B cell (primary cell): ENCODE data around the gene TENM4. TPM values are rescaled to one million over a fixed set of nuclear protein-coding genes. Genes with fewer than 3 reads are reported as not detected.

Source experiments
- ATAC-seq: fragments of 200-7000 bp; cut with Tn5 transposase; one replicate; pipeline ENCODE4 v1.10.0; 2021; ENCODE audit warnings: low read depth, mild to moderate bottlenecking, moderate number of reproducible peaks, moderate library complexity
- CTCF ChIA-PET: fragments of 350-600 bp; sonication (Branson Sonifier 250); formaldehyde crosslinking; loops from one replicate; lab custom pipeline; 2021; ENCODE audit warnings: antibody characterized with exemption, inconsistent platforms; lab: Charles Lee
- POLR2A ChIA-PET: fragments of 350-600 bp; sonication (Branson Sonifier 250); formaldehyde crosslinking; loops from one replicate; lab custom pipeline; 2021; ENCODE audit warnings: antibody characterized with exemption; lab: Charles Lee
- DNase-seq: peaks from one replicate; pipeline ENCODE4 v3.0.0; 2013
- H2AFZ ChIP-seq: 2 replicates; pipeline ENCODE4 v1.6.1; 2012; ENCODE audit warnings: mild to moderate bottlenecking, low read depth, low read length; ENCODE audit not compliant: insufficient read depth, poor library complexity, severe bottlenecking
- H3K27ac ChIP-seq, 2 donors: 1 replicate in 1 of 2; 2 replicates in 1 of 2; pipeline ENCODE4 v1.5.1; 2012 to 2013; ENCODE audit warnings: low read length in 2 of 2, mild to moderate bottlenecking in 2 of 2, moderate library complexity in 1 of 2
- H3K27me3 ChIP-seq, 4 experiments: fragments of 200-600 bp in 1 of 4; sonication (generic) in 1 of 4; replicated peaks in 1 of 4; 1 replicate in 2 of 4; 2 replicates in 2 of 4; pipeline versions ENCODE4 v1.6.1 to v1.7.0; 2013 to 2016; ENCODE audit warnings: low read length in 3 of 4, mild to moderate bottlenecking in 2 of 4, mixed read lengths in 1 of 4, moderate library complexity in 1 of 4; ENCODE audit not compliant: insufficient read depth in 4 of 4, control insufficient read depth in 3 of 4; ENCODE audit errors: control extremely low read depth in 1 of 4
- H3K36me3 ChIP-seq, 2 experiments: replicated peaks in 1 of 2; 1 replicate in 1 of 2; 2 replicates in 1 of 2; pipeline versions ENCODE4 v1.6.1 to v1.7.1; 2013; ENCODE audit warnings: low read length in 1 of 2; ENCODE audit not compliant: insufficient read depth in 2 of 2, control insufficient read depth in 1 of 2; ENCODE audit errors: control extremely low read depth in 1 of 2, extremely low read depth in 1 of 2
- H3K4me1 ChIP-seq, 2 donors: fragments of 200-600 bp in 1 of 2; sonication (generic) in 1 of 2; 1 replicate in 1 of 2; 2 replicates in 1 of 2; pipeline versions ENCODE4 v1.5.1 to v1.6.1; 2013 to 2017; ENCODE audit warnings: low read length in 2 of 2; ENCODE audit not compliant: control insufficient read depth in 2 of 2, insufficient read depth in 2 of 2
- H3K4me2 ChIP-seq: replicated peaks from 2 replicates; pipeline ENCODE3; 2012; ENCODE audit warnings: mild to moderate bottlenecking, low read depth, low read length; ENCODE audit not compliant: poor library complexity, severe bottlenecking
- H3K4me3 ChIP-seq, 5 experiments: fragments of 200-600 bp in 1 of 5; sonication (generic) in 1 of 5; 1 replicate in 3 of 5; 2 replicates in 2 of 5; pipeline versions ENCODE4 v1.5.1 to v1.7.0; 2011 to 2016; ENCODE audit warnings: low read length in 4 of 5, mild to moderate bottlenecking in 4 of 5, low read depth in 2 of 5, control low read depth in 1 of 5, moderate library complexity in 1 of 5; ENCODE audit not compliant: insufficient read depth in 1 of 5; ENCODE audit errors: control extremely low read depth in 1 of 5, extremely low read depth in 1 of 5
- H3K79me2 ChIP-seq: fragments of 200-600 bp; sonication (generic); one replicate; pipeline ENCODE4 v1.6.0; 2016; ENCODE audit warnings: low read length; ENCODE audit not compliant: control insufficient read depth, insufficient read depth
- H3K9ac ChIP-seq: fragments of 200-600 bp; sonication (generic); 2 replicates; pipeline ENCODE4 v1.6.1; 2017; ENCODE audit warnings: mild to moderate bottlenecking, low read length, moderate library complexity
- H3K9me3 ChIP-seq, 3 donors: one replicate each; pipeline versions ENCODE4 v1.6.1 to v1.7.1; 2013; ENCODE audit warnings: low read length in 2 of 3; ENCODE audit not compliant: control insufficient read depth in 2 of 3, insufficient read depth in 1 of 3; ENCODE audit errors: control extremely low read depth in 1 of 3
- H4K20me1 ChIP-seq: 2 replicates; pipeline ENCODE4 v1.6.0; 2012; ENCODE audit warnings: mild to moderate bottlenecking, low read length; ENCODE audit not compliant: insufficient read depth, control insufficient read depth, poor library complexity, severe bottlenecking
- H3K27ac Mint-ChIP-seq: one replicate; pipeline ENCODE4 v1.8.0; 2021; ENCODE audit warnings: mixed read lengths
- H3K27me3 Mint-ChIP-seq: one replicate; pipeline ENCODE4 v1.8.0; 2021; ENCODE audit warnings: mixed read lengths
- H3K4me1 Mint-ChIP-seq: one replicate; pipeline ENCODE4 v1.8.0; 2021; ENCODE audit warnings: mixed read lengths
- H3K4me3 Mint-ChIP-seq: one replicate; pipeline ENCODE4 v1.8.0; 2021; ENCODE audit warnings: mixed read lengths
- H3K9me3 Mint-ChIP-seq: one replicate; pipeline ENCODE4 v1.8.0; 2022; ENCODE audit warnings: mixed read lengths; ENCODE audit not compliant: insufficient read depth
- EZH2 ChIP-seq: IDR thresholded peaks from 2 replicates; pipeline ENCODE4 v1.6.1; 2012; ENCODE audit warnings: borderline replicate concordance, low read depth, mild to moderate bottlenecking, moderate library complexity, low read length; ENCODE audit not compliant: insufficient read depth, poor library complexity, severe bottlenecking
- WGBS: methylation state at CpG from one replicate; pipeline ENCODE4 v1.1.5; 2013; ENCODE audit warnings: missing lambda C conversion rate; ENCODE audit not compliant: insufficient coverage; 5-methylcytosine and 5-hydroxymethylcytosine counted together
- intact Hi-C: fragments of 100-400 bp; cut with micrococcal nuclease; formaldehyde crosslinking; loops from one replicate; pipeline ENCODE4 v1.10.0; 2022
- polyA plus RNA-seq: library from polyadenylated mRNA; depleted of rRNA; stranded (reverse); fragments of >200 nt; gene quantifications from 2 replicates; pipeline ENCODE4 v1.2.3, GENCODE V29; 2012
- total RNA-seq, 2 donors: library from RNA; stranded (reverse); fragments of 120-200 nt in 1 of 2; gene quantifications; 1 replicate in 1 of 2; 2 replicates in 1 of 2; pipeline versions ENCODE4 v1.2.3 to v1.2.4, GENCODE V29; 2013 to 2022
- TF ChIP-seq, protein P1 (sequence below): fragments of 200-600 bp; IDR thresholded peaks from one replicate; pipeline ENCODE4 v1.8.0; 2022; ENCODE audit warnings: antibody characterized with exemption, mild to moderate bottlenecking

TENM4 gene
- total and polyA plus RNA-seq, 2 donors (not counting 1 experiment from before 2014, with no cell fraction given), result 0.09 to 5.7 TPM

DNA sequence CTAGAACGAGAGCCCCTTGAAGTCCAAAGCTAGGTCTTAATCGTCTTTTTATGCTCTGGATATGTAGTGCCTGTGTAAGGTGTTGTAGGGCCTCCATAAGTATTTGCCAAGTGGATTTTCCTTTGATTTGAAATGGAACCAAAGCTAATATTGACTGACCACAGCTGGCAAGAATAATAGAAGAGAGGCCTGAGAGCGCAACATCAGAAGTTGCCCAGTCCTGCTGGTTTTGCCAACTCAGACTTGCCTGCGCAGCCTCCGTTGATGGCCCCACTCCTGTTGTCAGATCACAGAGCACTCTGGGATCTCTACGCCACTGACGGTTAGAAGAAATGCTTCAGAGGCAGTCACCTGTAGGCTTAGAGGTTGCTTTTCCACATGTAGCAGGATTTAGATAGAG lies 251.2 kb downstream of the TENM4 start:
- POLR2A ChIA-PET, result no interaction called here
- H3K9me3 ChIP-seq, result peaks cover 0 to 6% (median 0%) of the 10 kb centered on the region in 3 donors
- no peaks in the 10 kb centered on the region for H3K4me1 Mint-ChIP-seq
- H3K4me3 ChIP-seq, result no peak overlapping the region
- CTCF ChIA-PET, result no interaction called here
- intact Hi-C loops, result no loop called here
- H3K27ac Mint-ChIP-seq, result no peak overlapping the region
- no peaks in the 10 kb centered on the region for H3K27me3 ChIP-seq
- DNase-seq (no peak), ATAC-seq (no peak)
- H3K79me2 ChIP-seq, result no peaks in the 10 kb centered on the region
- no peaks in the 10 kb centered on the region for H3K4me1 ChIP-seq
- H3K27me3 Mint-ChIP-seq, result no peaks in the 10 kb centered on the region
- H3K4me3 Mint-ChIP-seq, result no peak overlapping the region
- no peak overlapping the region for H3K4me2 ChIP-seq
- WGBS, result 100% methylated on average over 4 of the region's 7 CpGs
- no peak overlapping the region for H3K9ac ChIP-seq
- H3K36me3 ChIP-seq, result no peaks in the 10 kb centered on the region
- H3K27ac ChIP-seq, result no peak overlapping the region
- H4K20me1 ChIP-seq, result no peaks in the 10 kb centered on the region
- no peaks in the 10 kb centered on the region for H3K9me3 Mint-ChIP-seq
- H2AFZ ChIP-seq, result no peak overlapping the region
- TF ChIP-seq EZH2, result no peak
- TF ChIP-seq, protein P1, sequence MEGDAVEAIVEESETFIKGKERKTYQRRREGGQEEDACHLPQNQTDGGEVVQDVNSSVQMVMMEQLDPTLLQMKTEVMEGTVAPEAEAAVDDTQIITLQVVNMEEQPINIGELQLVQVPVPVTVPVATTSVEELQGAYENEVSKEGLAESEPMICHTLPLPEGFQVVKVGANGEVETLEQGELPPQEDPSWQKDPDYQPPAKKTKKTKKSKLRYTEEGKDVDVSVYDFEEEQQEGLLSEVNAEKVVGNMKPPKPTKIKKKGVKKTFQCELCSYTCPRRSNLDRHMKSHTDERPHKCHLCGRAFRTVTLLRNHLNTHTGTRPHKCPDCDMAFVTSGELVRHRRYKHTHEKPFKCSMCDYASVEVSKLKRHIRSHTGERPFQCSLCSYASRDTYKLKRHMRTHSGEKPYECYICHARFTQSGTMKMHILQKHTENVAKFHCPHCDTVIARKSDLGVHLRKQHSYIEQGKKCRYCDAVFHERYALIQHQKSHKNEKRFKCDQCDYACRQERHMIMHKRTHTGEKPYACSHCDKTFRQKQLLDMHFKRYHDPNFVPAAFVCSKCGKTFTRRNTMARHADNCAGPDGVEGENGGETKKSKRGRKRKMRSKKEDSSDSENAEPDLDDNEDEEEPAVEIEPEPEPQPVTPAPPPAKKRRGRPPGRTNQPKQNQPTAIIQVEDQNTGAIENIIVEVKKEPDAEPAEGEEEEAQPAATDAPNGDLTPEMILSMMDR, result no peak

DNA sequence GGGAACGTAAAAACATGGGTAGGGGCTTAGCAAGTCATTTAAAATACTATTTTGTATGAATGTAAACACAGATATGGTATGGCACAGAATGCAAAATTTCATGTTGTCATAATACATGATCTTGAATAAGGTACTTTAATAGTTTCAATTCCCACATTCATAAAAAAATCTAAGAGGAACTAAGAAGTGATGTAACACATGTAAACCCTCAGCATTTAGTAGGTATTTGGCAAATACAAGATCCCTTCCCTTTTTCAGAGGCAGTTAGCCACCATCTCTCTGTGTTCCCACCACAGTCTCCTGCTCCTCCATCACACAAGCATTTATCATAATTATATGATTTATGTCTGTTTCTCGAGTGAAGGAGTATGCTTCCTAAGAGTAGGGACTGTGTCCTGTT lies 251.8 kb downstream of the TENM4 start:
- intact Hi-C loops, result no loop called here
- WGBS, result no CpG with 5 or more reads among the region's 2 CpGs
- TF ChIP-seq, protein P1, result no peak
- no peak for TF ChIP-seq EZH2
- ChIA-PET CTCF (no interaction called here), POLR2A (no interaction called here)
- Mint-ChIP-seq H3K9me3 (no peaks in the 10 kb centered on the region), H3K4me1 (no peaks in the 10 kb centered on the region), H3K27me3 (no peaks in the 10 kb centered on the region), H3K4me3 (no peak overlapping the region), H3K27ac (no peak overlapping the region)
- no peaks in the 10 kb centered on the region for H3K4me1 ChIP-seq
- DNase-seq, result no peak
- H3K9me3 ChIP-seq, result peaks cover 0 to 6% (median 0%) of the 10 kb centered on the region in 3 donors
- no peak overlapping the region for H3K27ac ChIP-seq
- no peaks in the 10 kb centered on the region for H3K79me2 ChIP-seq
- ATAC-seq, result no peak
- no peaks in the 10 kb centered on the region for H3K27me3 ChIP-seq
- no peaks in the 10 kb centered on the region for H4K20me1 ChIP-seq
- H3K4me3 ChIP-seq, result no peak overlapping the region
- H3K9ac ChIP-seq, result no peak overlapping the region
- H3K4me2 ChIP-seq, result no peak overlapping the region
- no peak overlapping the region for H2AFZ ChIP-seq
- H3K36me3 ChIP-seq, result no peaks in the 10 kb centered on the region
